Stimulated activated CD4-positive, alpha-beta T cell treated with anti-CD3 and anti-CD28 coated beads, Interleukin-1b, Interleukin-23, amount 100 ng/mL, for 1 hour (primary cell): Measurements from ENCODE around the gene MAP2K2.

Source experiments
- DNase-seq, 2 donors: peaks; one replicate each; pipeline ENCODE4 v3.0.0-alpha.2; 2020; ENCODE audit warnings: low read depth in 2 of 2

Gene MAP2K2

GRCh38 chr19:4099041-4099764 lies 24.7 kb downstream of the MAP2K2 start:
- no peak for DNase-seq

GRCh38 chr19:4098493-4098892 lies 25.4 kb downstream of the MAP2K2 start:
- DNase-seq = no peak

GRCh38 chr19:4097501-4097900 lies 26.4 kb downstream of the MAP2K2 start:
- DNase-seq = no peak

- DNase-seq = no peak
Measured at GRCh38 chr19:4096049-4096892, 27.7 kb downstream of the MAP2K2 start.

GRCh38 chr19:4095488-4095844 lies 28.5 kb downstream of the MAP2K2 start:
- DNase-seq = no peak

- DNase-seq = no peak
Measured at GRCh38 chr19:4094761-4095487, 29.0 kb downstream of the MAP2K2 start.

GRCh38 chr19:4094291-4094690 lies 29.6 kb downstream of the MAP2K2 start:
- no peak for DNase-seq

- DNase-seq = no peak
Measured at GRCh38 chr19:4093643-4094175, 30.2 kb downstream of the MAP2K2 start.

- DNase-seq = no peak
Measured at GRCh38 chr19:4090356-4091220, 33.3 kb downstream of the MAP2K2 start.

GRCh38 chr19:4089946-4090345 lies 34.0 kb downstream of the MAP2K2 start:
- no peak for DNase-seq

GRCh38 chr19:4089400-4089908 lies 34.5 kb downstream of the MAP2K2 start:
- no peak for DNase-seq

- DNase-seq = no peak
Measured at GRCh38 chr19:4088975-4089374, 34.9 kb downstream of the MAP2K2 start.

GRCh38 chr19:4087787-4088679 lies 35.9 kb downstream of the MAP2K2 start:
- no peak for DNase-seq

GRCh38 chr19:4086411-4086867 lies 37.5 kb downstream of the MAP2K2 start:
- no peak for DNase-seq

- DNase-seq = no peak
Measured at GRCh38 chr19:4084547-4084877, 39.4 kb downstream of the MAP2K2 start.

GRCh38 chr19:4083677-4084546 lies 40.0 kb downstream of the MAP2K2 start:
- DNase-seq = no peak

GRCh38 chr19:4082172-4082571 lies 41.8 kb downstream of the MAP2K2 start:
- DNase-seq = no peak

- DNase-seq = no peak
Measured at GRCh38 chr19:4081441-4082129, 42.3 kb downstream of the MAP2K2 start.
